Measurements from ENCODE around the gene GINS2.

GINS2 gene

DNA sequence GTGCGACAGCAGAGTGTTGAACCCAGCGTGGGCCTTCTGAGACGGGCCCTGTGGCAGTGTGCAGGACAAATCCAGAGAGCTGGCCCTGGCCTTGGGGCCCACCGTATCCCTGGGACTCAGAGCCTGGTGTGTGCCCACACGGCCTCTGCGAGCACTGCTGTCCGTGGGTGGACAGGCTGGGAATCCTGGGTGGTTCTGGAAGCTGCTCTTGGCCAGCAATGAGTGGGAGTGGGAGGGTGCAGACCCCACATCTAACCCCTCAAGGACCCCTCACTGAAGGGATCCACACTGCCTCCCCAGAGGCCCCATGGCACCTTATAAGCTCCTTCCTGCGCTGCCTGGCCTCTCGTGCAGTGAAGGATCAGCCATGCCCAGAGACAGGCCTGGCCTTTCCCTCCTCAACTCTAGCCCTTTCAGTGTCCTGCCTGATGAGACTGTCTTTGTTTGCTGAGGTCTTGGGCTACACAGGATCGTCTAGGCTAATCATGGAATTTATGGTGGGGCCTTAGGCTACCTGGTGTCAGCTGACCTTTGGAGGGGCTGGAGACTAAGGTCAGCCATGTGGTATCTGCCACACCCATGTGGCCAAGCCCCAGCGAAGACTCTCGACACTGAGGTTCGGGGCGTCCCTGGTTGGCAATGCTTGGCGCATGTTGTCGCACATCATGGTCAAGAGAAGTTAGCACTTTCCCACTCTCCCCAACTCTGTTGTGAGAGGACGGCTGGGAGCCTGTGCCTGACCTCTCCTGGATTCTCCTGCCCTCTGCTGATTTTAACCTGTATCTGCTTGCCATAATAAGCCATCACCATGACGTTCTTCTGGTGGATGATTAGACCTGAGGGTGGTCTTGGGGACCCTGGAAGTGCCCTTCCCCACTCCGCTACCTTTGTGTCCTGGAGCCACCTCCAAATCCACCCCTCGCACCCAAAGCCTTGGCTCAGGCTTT, 16.4 kb upstream of the GINS2 start:
- Histone ChIP-seq H3K4me3 (ENCODE audit: low read depth, low read length) (no peak overlapping the region), H3K36me3 (ENCODE audit: control insufficient read depth, insufficient read depth, low read length) (0 out of 2 replicates have a peak, but pooled peaks cover 3% of the 10 kb centered on the region), H3K9me3 (ENCODE audit: control insufficient read depth, insufficient read depth, low read depth, low read length) (no peaks in the 10 kb centered on the region), H3K9ac (ENCODE audit: low read length) (no peak overlapping the region), H3K27ac (ENCODE audit: low read depth, low read length) (no peak overlapping the region), H3K4me1 (ENCODE audit: control insufficient read depth, insufficient read depth, low read length) (no peaks in the 10 kb centered on the region), H3K27me3 (ENCODE audit: control insufficient read depth, insufficient read depth, low read length) (no peaks in the 10 kb centered on the region)

GRCh38 chr16:85704011-85704410, 15.3 kb upstream of the GINS2 start:
- Histone ChIP-seq H3K4me3 (ENCODE audit: low read depth, low read length) (no peak overlapping the region), H3K36me3 (ENCODE audit: control insufficient read depth, insufficient read depth, low read length) (no peaks in the 10 kb centered on the region), H3K9me3 (ENCODE audit: control insufficient read depth, insufficient read depth, low read depth, low read length) (no peaks in the 10 kb centered on the region), H3K4me1 (ENCODE audit: control insufficient read depth, insufficient read depth, low read length) (0 out of 2 replicates have a peak, but pooled peaks cover 3% of the 10 kb centered on the region), H3K27me3 (ENCODE audit: control insufficient read depth, insufficient read depth, low read length) (no peaks in the 10 kb centered on the region), H3K27ac (ENCODE audit: low read depth, low read length) (no peak overlapping the region), H3K9ac (ENCODE audit: low read length) (no peak overlapping the region)

DNA sequence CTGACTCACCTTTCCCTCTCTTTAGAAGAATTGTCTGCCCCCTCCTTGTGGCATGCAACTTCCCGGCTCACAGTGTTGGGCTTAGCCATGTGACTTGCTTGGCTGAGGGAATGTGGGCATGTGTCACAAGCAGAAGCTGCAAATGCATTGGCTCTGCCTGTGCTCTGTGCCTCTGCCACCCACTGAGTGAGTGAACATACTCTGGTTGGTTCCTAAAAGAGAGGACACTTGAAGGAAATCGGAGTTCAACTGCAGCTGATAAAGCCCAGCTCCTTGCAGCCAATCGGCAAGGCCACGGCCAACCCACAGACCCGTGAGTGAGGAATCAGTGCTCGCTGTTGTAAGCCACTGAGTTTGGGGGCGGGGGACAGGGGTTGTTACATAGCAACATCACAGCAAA, 10.9 kb upstream of the GINS2 start:
- Histone ChIP-seq H3K4me3 (ENCODE audit: low read depth, low read length) (no peak overlapping the region), H3K4me1 (ENCODE audit: control insufficient read depth, insufficient read depth, low read length) (0 out of 2 replicates have a peak, but pooled peaks cover 3% of the 10 kb centered on the region), H3K27ac (ENCODE audit: low read depth, low read length) (no peak overlapping the region), H3K9ac (ENCODE audit: low read length) (no peak overlapping the region), H3K9me3 (ENCODE audit: control insufficient read depth, insufficient read depth, low read depth, low read length) (no peaks in the 10 kb centered on the region), H3K27me3 (ENCODE audit: control insufficient read depth, insufficient read depth, low read length) (peaks cover 6% of the 10 kb centered on the region; the same call in 1 of the 2 replicates), H3K36me3 (ENCODE audit: control insufficient read depth, insufficient read depth, low read length) (no peaks in the 10 kb centered on the region)

DNA sequence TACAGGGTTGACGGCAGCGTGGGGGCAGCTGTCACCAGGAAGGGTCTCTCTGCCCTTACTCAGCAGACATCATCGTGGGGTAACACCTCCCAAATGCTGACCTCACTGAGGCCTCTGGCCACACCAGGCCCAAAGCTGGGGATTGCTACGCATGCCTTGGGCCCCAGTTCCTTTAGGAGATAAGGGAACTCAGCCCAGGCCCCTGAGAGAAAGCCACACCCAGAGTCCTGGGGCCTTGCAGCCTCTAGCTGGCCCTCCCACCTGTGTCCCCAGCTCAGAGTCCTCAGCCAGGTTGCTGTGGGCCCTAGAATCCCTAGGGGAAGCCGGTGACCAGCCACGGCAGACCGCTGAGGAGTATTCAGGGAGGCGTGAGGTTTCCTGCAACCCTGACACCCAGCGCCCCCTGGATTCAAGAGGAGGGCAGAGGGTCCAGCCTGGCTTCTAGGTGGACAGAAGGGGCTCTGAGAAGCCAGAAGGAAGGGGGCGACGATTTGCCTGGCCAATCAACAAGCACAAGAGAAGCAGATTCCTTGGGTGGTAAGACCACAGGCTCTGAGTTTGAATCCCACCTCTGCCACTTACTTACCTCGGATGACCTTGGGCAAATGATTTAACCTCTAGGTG, 10.3 kb upstream of the GINS2 start:
- H3K9me3 ChIP-seq (ENCODE audit: control insufficient read depth, insufficient read depth, low read depth, low read length), result no peaks in the 10 kb centered on the region
- H3K4me3 ChIP-seq (ENCODE audit: low read depth, low read length), result no peak overlapping the region
- 0 out of 2 replicates have a peak, but pooled peaks cover 3% of the 10 kb centered on the region for H3K4me1 ChIP-seq (ENCODE audit: control insufficient read depth, insufficient read depth, low read length)
- H3K9ac ChIP-seq (ENCODE audit: low read length), result no peak overlapping the region
- H3K27me3 ChIP-seq (ENCODE audit: control insufficient read depth, insufficient read depth, low read length), result peaks cover 6% of the 10 kb centered on the region; the same call in 1 of the 2 replicates
- H3K36me3 ChIP-seq (ENCODE audit: control insufficient read depth, insufficient read depth, low read length), result no peaks in the 10 kb centered on the region
- H3K27ac ChIP-seq (ENCODE audit: low read depth, low read length), result no peak overlapping the region

DNA sequence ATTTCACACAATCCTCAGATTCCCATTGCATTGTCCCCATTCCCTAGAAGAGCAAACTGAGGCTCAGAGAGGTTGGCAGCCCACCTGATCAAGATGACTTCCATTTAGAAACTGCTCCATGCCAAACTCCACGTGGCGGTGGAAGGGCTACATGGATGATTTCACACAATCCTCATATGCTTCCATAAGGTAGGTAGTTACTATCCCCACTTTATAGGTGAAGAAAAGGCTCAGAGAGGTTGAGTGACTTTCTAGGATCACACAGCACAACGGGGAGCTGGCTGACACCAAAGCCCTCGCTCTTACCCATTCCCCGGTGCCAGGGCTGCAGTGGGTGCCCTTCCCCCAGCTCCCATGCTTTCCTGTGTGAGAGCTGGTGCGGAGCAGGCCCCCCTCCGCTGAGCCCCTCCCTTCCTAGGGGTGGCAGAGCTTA, 9.7 kb upstream of the GINS2 start:
- Histone ChIP-seq H3K27ac (ENCODE audit: low read depth, low read length) (no peak overlapping the region), H3K9ac (ENCODE audit: low read length) (no peak overlapping the region), H3K4me1 (ENCODE audit: control insufficient read depth, insufficient read depth, low read length) (0 out of 2 replicates have a peak, but pooled peaks cover 3% of the 10 kb centered on the region), H3K9me3 (ENCODE audit: control insufficient read depth, insufficient read depth, low read depth, low read length) (no peaks in the 10 kb centered on the region), H3K4me3 (ENCODE audit: low read depth, low read length) (no peak overlapping the region), H3K36me3 (ENCODE audit: control insufficient read depth, insufficient read depth, low read length) (no peaks in the 10 kb centered on the region), H3K27me3 (ENCODE audit: control insufficient read depth, insufficient read depth, low read length) (peaks cover 6% of the 10 kb centered on the region; the same call in 1 of the 2 replicates)

DNA sequence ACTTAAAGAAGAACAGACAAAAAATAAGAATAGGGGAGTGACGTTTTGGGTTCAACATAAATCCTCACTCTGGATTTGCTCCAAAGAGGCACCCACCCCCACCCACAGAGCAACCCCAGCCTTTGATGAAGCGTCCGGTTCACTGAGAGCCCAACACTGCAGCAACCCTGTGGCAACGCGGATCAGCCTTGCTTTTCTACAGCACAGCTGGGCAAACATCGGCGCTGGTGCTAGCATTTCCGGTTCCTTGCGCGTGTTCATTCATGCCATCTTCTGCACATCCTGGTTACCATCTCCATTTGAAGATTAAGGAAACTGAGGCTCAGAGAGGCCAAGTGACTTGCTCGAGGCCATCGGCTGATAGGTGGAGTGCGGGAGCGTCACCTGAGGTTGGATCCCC, 8.7 kb upstream of the GINS2 start:
- no peak overlapping the region for H3K27ac ChIP-seq (ENCODE audit: low read depth, low read length)
- H3K9ac ChIP-seq (ENCODE audit: low read length), result no peak overlapping the region
- H3K27me3 ChIP-seq (ENCODE audit: control insufficient read depth, insufficient read depth, low read length), result peaks cover 6% of the 10 kb centered on the region; the same call in 1 of the 2 replicates
- 0 out of 2 replicates have a peak, but pooled peaks cover 3% of the 10 kb centered on the region for H3K4me1 ChIP-seq (ENCODE audit: control insufficient read depth, insufficient read depth, low read length)
- H3K9me3 ChIP-seq (ENCODE audit: control insufficient read depth, insufficient read depth, low read depth, low read length), result no peaks in the 10 kb centered on the region
- H3K36me3 ChIP-seq (ENCODE audit: control insufficient read depth, insufficient read depth, low read length), result no peaks in the 10 kb centered on the region
- no peak overlapping the region for H3K4me3 ChIP-seq (ENCODE audit: low read depth, low read length)

GRCh38 chr16:85696781-85697180, 8.0 kb upstream of the GINS2 start:
- Histone ChIP-seq H3K27me3 (ENCODE audit: control insufficient read depth, insufficient read depth, low read length) (peaks cover 6% of the 10 kb centered on the region; the same call in 1 of the 2 replicates), H3K9me3 (ENCODE audit: control insufficient read depth, insufficient read depth, low read depth, low read length) (no peaks in the 10 kb centered on the region), H3K4me1 (ENCODE audit: control insufficient read depth, insufficient read depth, low read length) (0 out of 2 replicates have a peak, but pooled peaks cover 3% of the 10 kb centered on the region), H3K36me3 (ENCODE audit: control insufficient read depth, insufficient read depth, low read length) (no peaks in the 10 kb centered on the region), H3K27ac (ENCODE audit: low read depth, low read length) (no peak overlapping the region), H3K9ac (ENCODE audit: low read length) (no peak overlapping the region), H3K4me3 (ENCODE audit: low read depth, low read length) (no peak overlapping the region)

DNA sequence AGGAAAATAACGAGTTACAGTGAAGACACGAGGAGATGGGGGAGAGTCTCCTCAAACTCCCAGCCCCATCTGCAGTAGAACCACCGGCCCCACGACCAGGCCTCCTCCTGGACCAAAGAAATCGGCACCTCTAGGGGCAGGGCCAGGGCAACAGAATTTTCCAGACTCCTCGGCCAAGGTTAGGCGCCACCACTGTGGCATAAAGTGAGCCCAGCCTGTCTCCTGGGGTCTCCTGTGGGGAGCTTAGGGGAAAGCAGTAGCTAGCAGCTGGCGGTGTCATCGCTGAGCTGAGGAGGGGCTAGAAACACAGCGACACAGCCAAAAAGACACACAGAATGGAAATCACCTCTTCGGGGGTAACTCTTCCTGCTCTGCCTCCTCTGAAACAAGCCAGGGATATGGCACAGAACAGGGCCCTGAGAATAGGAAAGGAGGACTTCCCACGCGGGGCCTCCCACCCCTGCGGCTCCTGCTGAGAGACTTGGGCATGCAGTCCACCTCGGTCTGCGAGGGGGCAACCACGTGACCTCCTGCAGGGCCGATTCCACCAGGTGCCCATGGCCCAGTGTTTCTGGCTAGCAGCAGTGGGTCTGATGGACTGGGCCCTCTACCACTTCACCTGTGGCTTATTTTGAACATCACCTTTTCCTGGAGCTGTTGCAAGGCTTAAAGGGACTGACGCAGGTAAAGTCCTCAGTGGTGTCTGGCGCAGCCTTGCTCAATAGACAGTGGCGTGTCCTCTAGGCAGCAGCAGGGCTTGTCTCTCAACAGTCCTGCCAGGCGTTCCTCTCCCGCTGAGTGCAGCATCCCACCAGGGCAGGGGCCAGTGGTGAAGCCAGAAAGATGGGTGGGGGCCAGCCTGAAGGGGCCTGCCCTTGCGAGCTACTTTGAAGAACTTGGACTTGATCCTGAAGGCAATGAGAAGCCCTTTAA, 6.7 kb upstream of the GINS2 start:
- no peak overlapping the region for H3K27ac ChIP-seq (ENCODE audit: low read depth, low read length)
- H3K9me3 ChIP-seq (ENCODE audit: control insufficient read depth, insufficient read depth, low read depth, low read length), result no peaks in the 10 kb centered on the region
- no peak overlapping the region for H3K9ac ChIP-seq (ENCODE audit: low read length)
- H3K4me3 ChIP-seq (ENCODE audit: low read depth, low read length), result no peak overlapping the region
- no peaks in the 10 kb centered on the region for H3K36me3 ChIP-seq (ENCODE audit: control insufficient read depth, insufficient read depth, low read length)
- 0 out of 2 replicates have a peak, but pooled peaks cover 3% of the 10 kb centered on the region for H3K4me1 ChIP-seq (ENCODE audit: control insufficient read depth, insufficient read depth, low read length)
- peaks cover 10% of the 10 kb centered on the region; the same call in 1 of the 2 replicates for H3K27me3 ChIP-seq (ENCODE audit: control insufficient read depth, insufficient read depth, low read length)

DNA sequence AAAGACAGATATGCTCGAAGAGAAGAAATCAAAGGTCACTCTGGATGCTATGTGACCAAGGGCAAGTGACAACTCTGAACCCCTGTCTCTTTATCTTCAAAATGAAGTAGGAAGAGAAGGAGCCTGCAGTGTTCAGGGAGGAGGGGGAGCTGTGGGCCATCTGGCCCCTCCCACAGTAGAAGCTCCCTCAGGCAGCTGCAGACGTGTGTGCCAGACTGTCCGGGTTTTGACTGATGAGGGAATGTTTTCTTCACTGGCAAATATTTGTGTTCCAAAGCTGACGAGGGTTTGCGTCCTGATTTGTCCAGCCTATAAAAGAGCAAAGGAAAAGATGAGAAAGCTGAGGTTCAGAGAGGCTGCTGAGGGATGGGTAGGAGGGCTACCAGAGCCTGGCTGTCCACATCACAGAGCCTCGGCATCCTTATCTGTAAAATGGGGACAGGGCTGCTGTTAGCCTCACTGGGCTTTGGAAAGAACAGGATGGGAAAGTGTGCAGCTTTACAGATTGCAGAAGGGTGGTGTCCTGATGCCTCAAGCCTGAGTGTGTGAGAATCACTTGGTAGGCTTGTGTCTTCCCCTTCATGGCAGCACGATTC, 1.8 kb upstream of the GINS2 start:
- H3K4me3 ChIP-seq (ENCODE audit: low read depth, low read length), result no peak overlapping the region
- no peak overlapping the region for H3K27ac ChIP-seq (ENCODE audit: low read depth, low read length)
- H3K9ac ChIP-seq (ENCODE audit: low read length), result no peak overlapping the region
- no peaks in the 10 kb centered on the region for H3K9me3 ChIP-seq (ENCODE audit: control insufficient read depth, insufficient read depth, low read depth, low read length)
- peaks cover 14% of the 10 kb centered on the region; the same call in 1 of the 2 replicates for H3K27me3 ChIP-seq (ENCODE audit: control insufficient read depth, insufficient read depth, low read length)
- peaks cover 7% of the 10 kb centered on the region for H3K4me1 ChIP-seq (ENCODE audit: control insufficient read depth, insufficient read depth, low read length)
- peaks cover 3% of the 10 kb centered on the region for H3K36me3 ChIP-seq (ENCODE audit: control insufficient read depth, insufficient read depth, low read length)

GRCh38 chr16:85689950-85690320, 1.2 kb upstream of the GINS2 start:
- H3K4me1 ChIP-seq (ENCODE audit: control insufficient read depth, insufficient read depth, low read length), result peaks cover 7% of the 10 kb centered on the region
- H3K9me3 ChIP-seq (ENCODE audit: control insufficient read depth, insufficient read depth, low read depth, low read length), result no peaks in the 10 kb centered on the region
- peaks cover 8% of the 10 kb centered on the region for H3K36me3 ChIP-seq (ENCODE audit: control insufficient read depth, insufficient read depth, low read length)
- H3K4me3 ChIP-seq (ENCODE audit: low read depth, low read length), result no peak overlapping the region
- H3K27me3 ChIP-seq (ENCODE audit: control insufficient read depth, insufficient read depth, low read length), result peaks cover 13% of the 10 kb centered on the region; the same call in 1 of the 2 replicates
- H3K9ac ChIP-seq (ENCODE audit: low read length), result no peak overlapping the region
- H3K27ac ChIP-seq (ENCODE audit: low read depth, low read length), result no peak overlapping the region
